Thyroid gland (tissue), 4 donors: Measurements from ENCODE around the gene BARD1. TPM values are rescaled to one million over a fixed set of nuclear protein-coding genes. Genes with fewer than 3 reads are reported as not detected.

Experiments
- DNase-seq, 2 donors: peaks; one replicate each; pipeline ENCODE4 v3.0.0-alpha.2; 2019
- H3K27ac ChIP-seq, 3 donors: fragments of 200-600 bp; sonication (generic); 1 replicate in 2 of 3; 2 replicates in 1 of 3; pipeline ENCODE4 v1.5.1; 2016 to 2019; ENCODE audit warnings: mild to moderate bottlenecking in 1 of 3, moderate library complexity in 1 of 3
- H3K27me3 ChIP-seq: fragments of 200-600 bp; sonication (generic); one replicate; pipeline ENCODE4 v1.5.1; 2019
- H3K36me3 ChIP-seq, 2 donors: fragments of 200-600 bp; sonication (generic); one replicate each; pipeline ENCODE4 v1.5.1; 2016 to 2019
- H3K4me1 ChIP-seq, 2 donors: fragments of 200-600 bp; sonication (generic); one replicate each; pipeline ENCODE4 v1.5.1; 2017 to 2019
- H3K4me3 ChIP-seq, 3 donors: fragments of 200-600 bp; sonication (generic); replicated peaks in 1 of 3; 1 replicate in 2 of 3; 2 replicates in 1 of 3; pipeline ENCODE4 v1.5.1; 2016; ENCODE audit warnings: mild to moderate bottlenecking in 1 of 3
- H3K9me3 ChIP-seq: fragments of 200-600 bp; sonication (generic); one replicate; pipeline ENCODE4 v1.5.1; 2017
- CTCF ChIP-seq, 6 experiments: fragments of 200-600 bp in 3 of 6; fragments of 450-650 bp in 3 of 6; sonication (generic) in 3 of 6; IDR thresholded peaks; one replicate each; pipeline ENCODE4 v1.5.1; 2016 to 2019; ENCODE audit warnings: antibody characterized with exemption in 6 of 6, mild to moderate bottlenecking in 2 of 6, inconsistent platforms in 1 of 6, moderate library complexity in 1 of 6
- POLR2A ChIP-seq, 2 donors: fragments of 450-650 bp; IDR thresholded peaks; one replicate each; pipeline ENCODE4 v1.6.1; 2017; ENCODE audit warnings: antibody characterized with exemption in 2 of 2, mild to moderate bottlenecking in 2 of 2, moderate library complexity in 1 of 2
- WGBS, 2 donors: methylation state at CpG; one replicate each; pipeline ENCODE4 v1.1.5; 2017; 5-methylcytosine and 5-hydroxymethylcytosine counted together
- intact Hi-C: fragments of 100-400 bp; cut with DNase I; formaldehyde crosslinking; loops from one replicate; pipeline ENCODE4 v1.15.1; 2023
- total RNA-seq, 4 donors: library from RNA; depleted of rRNA; stranded (reverse); fragments of >200 nt; gene quantifications; one replicate each; pipeline ENCODE4 v1.2.3, GENCODE V29; 2016

The BARD1 gene
- total RNA-seq: 10 to 100 TPM; 12.8 to 16.5 (median 15.2) TPM

- no peaks in the 10 kb centered on the region for H3K27me3 ChIP-seq
- intact Hi-C loops: no loop called here
- DNase-seq: peak; percentile 47 to 55
- H3K9me3 ChIP-seq: no peaks in the 10 kb centered on the region
- peak within 1 kb of the TSS; percentile 42 to 97 (median 91) for H3K4me3 ChIP-seq
- WGBS, 2 donors: 0% methylated on average over 25 to 33 of the region's 76 CpGs
- no peak for TF ChIP-seq CTCF (IDR thresholded peaks at IDR 0.05)
- TF ChIP-seq POLR2A (IDR thresholded peaks at IDR 0.05): peak in 1 of 2 donors; percentile 59
- H3K36me3 ChIP-seq: no peaks in the 10 kb centered on the region
- peak within 1 kb of the TSS; percentile 85 to 93 (median 92) for H3K27ac ChIP-seq
- peaks cover 0 to 6% of the 10 kb centered on the region in 2 donors for H3K4me1 ChIP-seq
These were observed at the start of gene BARD1 for GRCh38 chr2:214808981-214809750. Gene BARD1 (minus strand): TSS chr2:214809683. CDS start chr2:214809569, 114 bp downstream.

GRCh38 chr2:214856137-214856536, 46.7 kb upstream of the BARD1 start:
- Histone ChIP-seq H3K36me3 (no peaks in the 10 kb centered on the region), H3K4me3 (no peak overlapping the region), H3K9me3 (no peaks in the 10 kb centered on the region), H3K27me3 (no peaks in the 10 kb centered on the region), H3K27ac (no peak overlapping the region), H3K4me1 (no peaks in the 10 kb centered on the region)
- 70 to 77% methylated on average over 3 of the region's 3 CpGs for WGBS, 2 donors
- no peak for TF ChIP-seq POLR2A (IDR thresholded peaks at IDR 0.05)
- TF ChIP-seq CTCF (IDR thresholded peaks at IDR 0.05): no peak
- DNase-seq: no peak
- intact Hi-C loops: no loop called here

- Histone ChIP-seq H3K9me3 (no peaks in the 10 kb centered on the region), H3K36me3 (no peaks in the 10 kb centered on the region), H3K27ac (no peak overlapping the region), H3K4me3 (no peak overlapping the region), H3K4me1 (no peaks in the 10 kb centered on the region), H3K27me3 (no peaks in the 10 kb centered on the region)
- DNase-seq: no peak
- TF ChIP-seq POLR2A (IDR thresholded peaks at IDR 0.05) (no peak), CTCF (IDR thresholded peaks at IDR 0.05) (no peak)
- intact Hi-C loops: no loop called here
- WGBS, 2 donors: 74 to 86% methylated on average over 2 of the region's 2 CpGs
These were observed 44.4 kb upstream of the BARD1 start for GRCh38 chr2:214853906-214854305.

GRCh38 chr2:214843823-214844222, 34.3 kb upstream of the BARD1 start:
- Histone ChIP-seq H3K4me3 (no peak overlapping the region), H3K27me3 (no peaks in the 10 kb centered on the region), H3K9me3 (no peaks in the 10 kb centered on the region), H3K27ac (no peak overlapping the region), H3K36me3 (no peaks in the 10 kb centered on the region), H3K4me1 (no peaks in the 10 kb centered on the region)
- intact Hi-C loops: no loop called here
- no peak for TF ChIP-seq CTCF (IDR thresholded peaks at IDR 0.05)
- no peak for TF ChIP-seq POLR2A (IDR thresholded peaks at IDR 0.05)
- no peak for DNase-seq
- 92 to 93% methylated on average over 2 of the region's 2 CpGs for WGBS, 2 donors

GRCh38 chr2:214839464-214839863, 30.0 kb upstream of the BARD1 start:
- Histone ChIP-seq H3K9me3 (no peaks in the 10 kb centered on the region), H3K4me3 (no peak overlapping the region), H3K4me1 (no peaks in the 10 kb centered on the region), H3K27me3 (no peaks in the 10 kb centered on the region), H3K36me3 (no peaks in the 10 kb centered on the region), H3K27ac (no peak overlapping the region)
- intact Hi-C loops: no loop called here
- 96% methylated on average over 2 of the region's 2 CpGs for WGBS, 2 donors
- no peak for TF ChIP-seq POLR2A (IDR thresholded peaks at IDR 0.05)
- no peak for TF ChIP-seq CTCF (IDR thresholded peaks at IDR 0.05)
- no peak for DNase-seq
